Hepatocyte (in vitro differentiated cells): ENCODE data around the gene LRBA. TPM values are rescaled to one million over a fixed set of nuclear protein-coding genes. Genes with fewer than 3 reads are reported as not detected.

ENCODE experiments used
- DNase-seq: peaks from one replicate; pipeline ENCODE4 v3.0.0-alpha.2; 2016; ENCODE audit warnings: low spot score
- H2AFZ ChIP-seq: fragments of 200-600 bp; sonication (generic); 2 replicates; pipeline ENCODE4 v1.6.0; 2016; ENCODE audit warnings: antibody characterized with exemption, mild to moderate bottlenecking
- H3K27ac ChIP-seq: fragments of 200-600 bp; sonication (generic); 2 replicates; pipeline ENCODE4 v1.5.1; 2016; ENCODE audit warnings: mild to moderate bottlenecking
- H3K27me3 ChIP-seq: fragments of 200-600 bp; sonication (generic); 2 replicates; pipeline ENCODE4 v1.6.1; 2016
- H3K36me3 ChIP-seq: fragments of 200-600 bp; sonication (generic); replicated peaks from 2 replicates; pipeline ENCODE4 v1.5.1; 2016; ENCODE audit warnings: low read depth; ENCODE audit not compliant: insufficient read depth
- H3K4me1 ChIP-seq: fragments of 200-600 bp; sonication (generic); 2 replicates; pipeline ENCODE4 v1.5.1; 2016; ENCODE audit warnings: mild to moderate bottlenecking, moderate library complexity; ENCODE audit not compliant: insufficient read depth
- H3K4me2 ChIP-seq: fragments of 200-600 bp; sonication (generic); 2 replicates; pipeline ENCODE4 v1.6.0; 2016
- H3K4me3 ChIP-seq: fragments of 200-600 bp; sonication (generic); 2 replicates; pipeline ENCODE4 v1.5.1; 2016; ENCODE audit warnings: mild to moderate bottlenecking
- H3K79me2 ChIP-seq: fragments of 200-600 bp; sonication (generic); 2 replicates; pipeline ENCODE4 v1.6.0; 2017; ENCODE audit warnings: mild to moderate bottlenecking
- H3K9me2 ChIP-seq: fragments of 200-600 bp; sonication (generic); replicated peaks from 2 replicates; pipeline ENCODE4 v1.6.0; 2017; ENCODE audit warnings: mild to moderate bottlenecking; ENCODE audit not compliant: insufficient read depth
- H3K9me3 ChIP-seq: fragments of 200-600 bp; sonication (generic); 2 replicates; pipeline ENCODE4 v1.5.1; 2016; ENCODE audit warnings: low read depth, mild to moderate bottlenecking
- H4K20me1 ChIP-seq: fragments of 200-600 bp; sonication (generic); 2 replicates; pipeline ENCODE4 v1.6.0; 2016; ENCODE audit warnings: mild to moderate bottlenecking; ENCODE audit not compliant: insufficient read depth, poor library complexity, severe bottlenecking
- EZH2 ChIP-seq: fragments of 200-600 bp; sonication (generic); IDR thresholded peaks from 2 replicates; pipeline ENCODE4 v1.6.1; 2016; ENCODE audit warnings: antibody characterized with exemption, mild to moderate bottlenecking, borderline replicate concordance
- EZH2phosphoT487 ChIP-seq: fragments of 200-600 bp; sonication (generic); IDR thresholded peaks from one replicate; pipeline ENCODE4 v1.6.1; 2018; ENCODE audit warnings: antibody characterized with exemption, mild to moderate bottlenecking, low read depth, moderate library complexity; ENCODE audit not compliant: unreplicated experiment, severe bottlenecking
- WGBS: methylation state at CpG from one replicate; pipeline ENCODE4 v1.1.6; 2016; ENCODE audit warnings: low lambda C conversion rate; ENCODE audit errors: missing lambda C conversion rate; 5-methylcytosine and 5-hydroxymethylcytosine counted together
- polyA plus RNA-seq: library from polyadenylated mRNA; unstranded; fragments of >200 nt; fragmentation: Nextera tagmentation; extraction: Ambion mirVana; gene quantifications from 2 replicates; pipeline ENCODE4 v1.2.1, GENCODE V29; 2016
- total RNA-seq: library from RNA; depleted of rRNA; stranded (reverse); fragments of >200 nt; gene quantifications from 2 replicates; pipeline ENCODE4 v1.2.3, GENCODE V29; 2014
- TF ChIP-seq, protein P1 (sequence below): fragments of 200-600 bp; sonication (generic); IDR thresholded peaks from 2 replicates; pipeline ENCODE4 v1.5.1; 2016; ENCODE audit warnings: antibody characterized with exemption, mild to moderate bottlenecking; ENCODE audit not compliant: poor library complexity

The LRBA gene
- total and polyA plus RNA-seq, 2 experiments from 2014 or later: 14.1 to 69.4 TPM

DNA sequence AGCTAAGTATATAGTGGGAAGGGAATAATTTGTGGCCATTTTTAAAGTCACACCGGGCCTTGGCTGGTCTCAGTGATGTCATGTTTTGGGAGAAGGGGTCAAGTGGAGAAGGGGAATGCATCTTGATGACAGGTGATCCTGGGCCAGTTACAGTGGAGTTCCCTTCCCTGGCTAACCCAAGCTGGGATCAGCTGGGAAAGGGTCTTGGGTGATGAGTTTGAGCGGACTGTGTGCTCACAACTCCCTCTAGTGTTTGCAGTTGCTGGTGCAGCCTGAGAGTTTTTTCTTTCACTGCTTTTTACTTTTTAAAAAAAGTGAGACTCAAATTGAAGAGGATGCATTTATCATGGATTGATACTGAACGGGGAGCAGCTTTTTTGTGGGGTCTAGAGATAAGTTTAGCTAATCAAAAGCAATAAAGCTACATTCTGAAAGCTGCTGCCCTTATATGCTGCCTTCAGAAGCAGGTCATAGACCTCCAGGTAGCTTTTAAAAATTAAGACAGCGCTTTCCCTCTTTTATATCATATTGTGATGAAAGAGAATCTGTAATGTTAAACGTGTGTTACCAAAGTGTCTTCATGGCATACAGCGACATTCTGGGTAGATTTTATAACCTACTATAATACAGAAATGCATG, 772.1 kb downstream of the LRBA start:
- Histone ChIP-seq H2AFZ (no peak overlapping the region), H3K4me3 (no peak overlapping the region), H4K20me1 (no peaks in the 10 kb centered on the region), H3K27ac (no peak overlapping the region), H3K4me1 (peaks cover under 1% of the 10 kb centered on the region), H3K36me3 (no peaks in the 10 kb centered on the region), H3K4me2 (no peak overlapping the region), H3K27me3 (no peaks in the 10 kb centered on the region), H3K9me3 (no peaks in the 10 kb centered on the region), H3K79me2 (no peaks in the 10 kb centered on the region), H3K9me2 (no peaks in the 10 kb centered on the region)
- 38% methylated on average over 6 of the region's 6 CpGs for WGBS
- DNase-seq: peak; percentile 48
- TF ChIP-seq EZH2phosphoT487: no peak
- TF ChIP-seq, protein P1, sequence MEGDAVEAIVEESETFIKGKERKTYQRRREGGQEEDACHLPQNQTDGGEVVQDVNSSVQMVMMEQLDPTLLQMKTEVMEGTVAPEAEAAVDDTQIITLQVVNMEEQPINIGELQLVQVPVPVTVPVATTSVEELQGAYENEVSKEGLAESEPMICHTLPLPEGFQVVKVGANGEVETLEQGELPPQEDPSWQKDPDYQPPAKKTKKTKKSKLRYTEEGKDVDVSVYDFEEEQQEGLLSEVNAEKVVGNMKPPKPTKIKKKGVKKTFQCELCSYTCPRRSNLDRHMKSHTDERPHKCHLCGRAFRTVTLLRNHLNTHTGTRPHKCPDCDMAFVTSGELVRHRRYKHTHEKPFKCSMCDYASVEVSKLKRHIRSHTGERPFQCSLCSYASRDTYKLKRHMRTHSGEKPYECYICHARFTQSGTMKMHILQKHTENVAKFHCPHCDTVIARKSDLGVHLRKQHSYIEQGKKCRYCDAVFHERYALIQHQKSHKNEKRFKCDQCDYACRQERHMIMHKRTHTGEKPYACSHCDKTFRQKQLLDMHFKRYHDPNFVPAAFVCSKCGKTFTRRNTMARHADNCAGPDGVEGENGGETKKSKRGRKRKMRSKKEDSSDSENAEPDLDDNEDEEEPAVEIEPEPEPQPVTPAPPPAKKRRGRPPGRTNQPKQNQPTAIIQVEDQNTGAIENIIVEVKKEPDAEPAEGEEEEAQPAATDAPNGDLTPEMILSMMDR: peak; percentile 84

DNA sequence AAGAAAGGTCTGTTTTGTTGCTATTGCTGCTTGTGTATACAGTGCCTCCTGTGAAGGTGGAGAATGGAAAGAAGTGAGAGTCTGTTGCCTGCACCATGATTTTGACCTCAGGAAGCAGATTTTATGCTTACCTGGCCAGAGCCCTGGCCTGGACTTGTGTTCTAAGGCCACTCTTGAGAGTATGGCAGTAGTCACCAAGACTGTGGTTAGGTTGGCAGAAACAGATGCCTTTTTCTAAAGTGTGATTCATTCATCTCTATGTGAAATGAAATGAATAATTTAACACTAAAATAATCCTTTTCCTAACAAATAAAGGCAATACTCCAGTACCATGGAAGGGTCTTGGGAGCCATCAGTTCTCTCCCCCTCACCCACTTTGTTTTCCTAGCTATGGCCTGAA, 775.1 kb downstream of the LRBA start:
- H3K36me3 ChIP-seq: no peaks in the 10 kb centered on the region
- no peak overlapping the region for H2AFZ ChIP-seq
- H3K27ac ChIP-seq: no peak overlapping the region
- no peaks in the 10 kb centered on the region for H3K9me3 ChIP-seq
- no peak overlapping the region for H3K4me2 ChIP-seq
- H3K79me2 ChIP-seq: no peaks in the 10 kb centered on the region
- peaks cover 16% of the 10 kb centered on the region for H3K4me1 ChIP-seq
- no peaks in the 10 kb centered on the region for H3K9me2 ChIP-seq
- no peaks in the 10 kb centered on the region for H3K27me3 ChIP-seq
- no peak for DNase-seq
- TF ChIP-seq EZH2phosphoT487 (no peak), EZH2 (no peak)
- TF ChIP-seq, protein P1: no peak
- H3K4me3 ChIP-seq: no peak overlapping the region
- H4K20me1 ChIP-seq: no peaks in the 10 kb centered on the region

DNA sequence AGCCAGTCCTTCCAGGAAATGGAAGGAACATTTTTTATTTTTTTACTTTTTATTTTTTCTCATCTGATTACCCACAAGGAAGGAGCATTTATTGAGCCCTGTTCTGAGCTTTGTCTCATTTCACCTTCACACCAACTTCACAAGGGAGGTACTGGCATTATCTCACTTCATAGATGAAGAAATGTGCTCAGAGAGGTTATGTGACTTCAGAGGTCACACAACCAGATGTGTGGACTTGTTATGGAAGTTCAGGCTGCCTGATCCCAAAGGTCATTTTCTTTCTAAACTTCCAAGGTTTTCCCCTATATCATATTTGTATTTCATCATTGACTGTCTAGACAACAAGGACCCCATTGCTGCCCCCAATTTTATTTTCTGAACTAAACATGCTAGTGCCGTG, 776.5 kb downstream of the LRBA start:
- Histone ChIP-seq H3K4me3 (no peak overlapping the region), H2AFZ (no peak overlapping the region), H4K20me1 (no peaks in the 10 kb centered on the region), H3K4me1 (peaks cover 16% of the 10 kb centered on the region), H3K4me2 (no peak overlapping the region), H3K36me3 (no peaks in the 10 kb centered on the region), H3K27ac (no peak overlapping the region), H3K27me3 (no peaks in the 10 kb centered on the region), H3K79me2 (no peaks in the 10 kb centered on the region), H3K9me2 (no peaks in the 10 kb centered on the region), H3K9me3 (no peaks in the 10 kb centered on the region)
- DNase-seq: no peak
- WGBS: 96% methylated on average over 1 of the region's 1 CpG
- no peak for TF ChIP-seq EZH2phosphoT487
- TF ChIP-seq, protein P1: no peak
- no peak for TF ChIP-seq EZH2
